ENCODE results near the gene MRRF.
"Not testable (repeated sequence)": the region's sequence is repeated elsewhere in the genome, so short reads cannot be mapped to it uniquely, and the experiment has no call there.

MRRF gene

DNA sequence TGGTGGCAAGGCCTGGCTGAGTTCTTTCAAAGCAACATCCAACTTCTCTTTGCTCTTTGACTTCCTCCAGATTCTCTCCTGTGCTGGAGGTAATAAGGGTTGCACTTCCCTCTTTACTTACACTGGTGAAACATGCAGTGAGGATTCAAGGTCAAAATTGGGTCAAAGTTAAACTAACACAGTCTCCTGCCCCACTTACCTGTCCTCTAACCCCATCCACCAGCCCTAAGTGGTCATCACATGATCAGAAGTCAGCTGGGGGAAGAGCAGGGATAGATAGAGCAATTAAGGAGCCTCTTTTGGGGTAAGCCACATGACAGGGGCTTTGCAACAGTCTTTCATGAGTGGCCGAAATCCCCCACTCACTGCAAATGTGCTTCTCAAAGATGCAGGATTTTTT lies 60.0 kb downstream of the MRRF start:
- H3K4me1 ChIP-seq (ENCODE audit: insufficient read depth, low read length); H3K4me3 ChIP-seq (ENCODE audit: low read length); H3K27ac ChIP-seq (ENCODE audit: low read length); H3K9ac ChIP-seq (ENCODE audit: low read depth, low read length); H3K9me3 ChIP-seq (ENCODE audit: insufficient read depth, low read depth, low read length); H3K27me3 ChIP-seq (ENCODE audit: insufficient read depth, low read length): not testable (repeated sequence)
- H3K36me3 ChIP-seq (ENCODE audit: insufficient read depth, low read depth, low read length): peaks cover 33% of the 10 kb centered on the region

GRCh38 chr9:122325124-122325523 lies 60.4 kb downstream of the MRRF start:
- H3K9me3 ChIP-seq (ENCODE audit: insufficient read depth, low read depth, low read length): no peaks in the 10 kb centered on the region
- H3K27me3 ChIP-seq (ENCODE audit: insufficient read depth, low read length): no peaks in the 10 kb centered on the region
- peaks cover 4% of the 10 kb centered on the region; the same call in 1 of the 2 replicates for H3K4me1 ChIP-seq (ENCODE audit: insufficient read depth, low read length)
- no peak overlapping the region for H3K9ac ChIP-seq (ENCODE audit: low read depth, low read length)
- H3K36me3 ChIP-seq (ENCODE audit: insufficient read depth, low read depth, low read length): peaks cover 33% of the 10 kb centered on the region
- no peak overlapping the region for H3K27ac ChIP-seq (ENCODE audit: low read length)
- no peak overlapping the region for H3K4me3 ChIP-seq (ENCODE audit: low read length)

GRCh38 chr9:122327175-122327574 lies 62.5 kb downstream of the MRRF start:
- H3K9me3 ChIP-seq (ENCODE audit: insufficient read depth, low read depth, low read length): no peaks in the 10 kb centered on the region
- H3K27me3 ChIP-seq (ENCODE audit: insufficient read depth, low read length): no peaks in the 10 kb centered on the region
- no peak overlapping the region for H3K4me3 ChIP-seq (ENCODE audit: low read length)
- H3K36me3 ChIP-seq (ENCODE audit: insufficient read depth, low read depth, low read length): peaks cover 31% of the 10 kb centered on the region
- no peak overlapping the region for H3K9ac ChIP-seq (ENCODE audit: low read depth, low read length)
- H3K4me1 ChIP-seq (ENCODE audit: insufficient read depth, low read length): peaks cover 12% of the 10 kb centered on the region
- no peak overlapping the region for H3K27ac ChIP-seq (ENCODE audit: low read length)

GRCh38 chr9:122329597-122329996 lies 64.9 kb downstream of the MRRF start:
- H3K4me3 ChIP-seq (ENCODE audit: low read length): no peak overlapping the region
- H3K9me3 ChIP-seq (ENCODE audit: insufficient read depth, low read depth, low read length): no peaks in the 10 kb centered on the region
- no peaks in the 10 kb centered on the region for H3K27me3 ChIP-seq (ENCODE audit: insufficient read depth, low read length)
- no peak overlapping the region for H3K27ac ChIP-seq (ENCODE audit: low read length)
- peaks cover 22% of the 10 kb centered on the region for H3K4me1 ChIP-seq (ENCODE audit: insufficient read depth, low read length)
- 0 out of 2 replicates have a peak, but pooled peaks cover 7% of the 10 kb centered on the region for H3K36me3 ChIP-seq (ENCODE audit: insufficient read depth, low read depth, low read length)
- H3K9ac ChIP-seq (ENCODE audit: low read depth, low read length): no peak overlapping the region

GRCh38 chr9:122330466-122330865 lies 65.8 kb downstream of the MRRF start:
- H3K4me3 ChIP-seq (ENCODE audit: low read length); H3K9me3 ChIP-seq (ENCODE audit: insufficient read depth, low read depth, low read length); H3K9ac ChIP-seq (ENCODE audit: low read depth, low read length); H3K27me3 ChIP-seq (ENCODE audit: insufficient read depth, low read length); H3K27ac ChIP-seq (ENCODE audit: low read length); H3K36me3 ChIP-seq (ENCODE audit: insufficient read depth, low read depth, low read length): not testable (repeated sequence)
- H3K4me1 ChIP-seq (ENCODE audit: insufficient read depth, low read length): peaks cover 22% of the 10 kb centered on the region

DNA sequence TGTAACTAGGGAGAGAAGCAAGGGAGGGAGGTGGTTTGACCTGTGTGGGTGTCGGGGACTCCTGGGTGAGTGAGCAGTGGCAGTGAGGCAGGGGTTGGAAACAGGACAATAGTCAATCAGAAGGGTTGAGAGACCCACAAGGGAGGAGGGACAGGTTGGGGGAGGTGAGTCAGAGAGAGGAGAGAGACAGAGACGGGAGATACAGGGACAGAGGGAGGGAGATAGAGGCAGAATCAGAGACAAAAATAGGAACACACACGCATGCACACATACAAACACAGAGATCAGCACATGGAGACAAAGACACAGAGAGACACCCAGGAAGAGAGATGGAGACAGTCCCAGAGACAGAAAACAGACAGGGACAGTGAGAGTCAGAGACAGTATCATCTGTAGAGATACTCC lies 66.8 kb downstream of the MRRF start:
- Histone ChIP-seq H3K27me3 (ENCODE audit: insufficient read depth, low read length) (peaks cover 5% of the 10 kb centered on the region), H3K4me1 (ENCODE audit: insufficient read depth, low read length) (peaks cover 22% of the 10 kb centered on the region), H3K27ac (ENCODE audit: low read length) (no peak overlapping the region), H3K9ac (ENCODE audit: low read depth, low read length) (no peak overlapping the region), H3K36me3 (ENCODE audit: insufficient read depth, low read depth, low read length) (no peaks in the 10 kb centered on the region), H3K4me3 (ENCODE audit: low read length) (no peak overlapping the region), H3K9me3 (ENCODE audit: insufficient read depth, low read depth, low read length) (no peaks in the 10 kb centered on the region)

- Histone ChIP-seq H3K4me1 (ENCODE audit: insufficient read depth, low read length) (peaks cover 24% of the 10 kb centered on the region), H3K4me3 (ENCODE audit: low read length) (no peak overlapping the region), H3K9me3 (ENCODE audit: insufficient read depth, low read depth, low read length) (no peaks in the 10 kb centered on the region), H3K27me3 (ENCODE audit: insufficient read depth, low read length) (peaks cover 9% of the 10 kb centered on the region), H3K27ac (ENCODE audit: low read length) (no peak overlapping the region), H3K9ac (ENCODE audit: low read depth, low read length) (no peak overlapping the region), H3K36me3 (ENCODE audit: insufficient read depth, low read depth, low read length) (no peaks in the 10 kb centered on the region)
Observed at GRCh38 chr9:122332083-122332482, 67.4 kb downstream of the MRRF start.

- H3K27ac ChIP-seq (ENCODE audit: low read length): no peak overlapping the region
- no peaks in the 10 kb centered on the region for H3K36me3 ChIP-seq (ENCODE audit: insufficient read depth, low read depth, low read length)
- no peak overlapping the region for H3K4me3 ChIP-seq (ENCODE audit: low read length)
- peaks cover 29% of the 10 kb centered on the region for H3K4me1 ChIP-seq (ENCODE audit: insufficient read depth, low read length)
- no peaks in the 10 kb centered on the region for H3K9me3 ChIP-seq (ENCODE audit: insufficient read depth, low read depth, low read length)
- H3K9ac ChIP-seq (ENCODE audit: low read depth, low read length): no peak overlapping the region
- peaks cover 9% of the 10 kb centered on the region for H3K27me3 ChIP-seq (ENCODE audit: insufficient read depth, low read length)
Observed at GRCh38 chr9:122332644-122333043, 68.0 kb downstream of the MRRF start.

GRCh38 chr9:122333169-122333808 lies 68.6 kb downstream of the MRRF start:
- peaks cover 35% of the 10 kb centered on the region for H3K4me1 ChIP-seq (ENCODE audit: insufficient read depth, low read length)

DNA sequence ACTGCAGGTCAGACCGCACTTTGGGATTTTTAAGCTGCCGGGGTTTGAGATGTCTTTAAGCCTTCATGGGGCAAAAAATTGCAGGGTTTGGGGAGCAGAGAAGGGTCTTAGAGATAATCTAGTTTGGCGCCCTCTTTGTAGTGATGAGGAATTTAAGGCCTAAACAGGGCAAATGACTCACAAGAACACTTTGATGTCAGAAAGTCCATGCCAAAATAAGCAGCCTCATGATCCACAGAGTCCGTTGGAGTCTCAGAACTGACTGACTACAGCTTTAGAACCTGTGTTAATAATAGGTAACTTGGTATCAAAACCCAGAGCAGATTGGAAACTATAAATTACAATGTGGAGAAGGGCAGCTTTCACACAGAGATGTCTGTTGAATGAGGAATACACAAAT lies 70.2 kb downstream of the MRRF start:
- H3K9me3 ChIP-seq (ENCODE audit: insufficient read depth, low read depth, low read length): no peaks in the 10 kb centered on the region
- H3K27ac ChIP-seq (ENCODE audit: low read length): no peak overlapping the region
- H3K4me3 ChIP-seq (ENCODE audit: low read length): no peak overlapping the region
- H3K9ac ChIP-seq (ENCODE audit: low read depth, low read length): no peak overlapping the region
- H3K36me3 ChIP-seq (ENCODE audit: insufficient read depth, low read depth, low read length): no peaks in the 10 kb centered on the region
- H3K4me1 ChIP-seq (ENCODE audit: insufficient read depth, low read length): peaks cover 31% of the 10 kb centered on the region
- peaks cover 21% of the 10 kb centered on the region for H3K27me3 ChIP-seq (ENCODE audit: insufficient read depth, low read length)

More at GRCh38 chr9:122333169-122333808, 68.6 kb downstream of the MRRF start:
- Histone ChIP-seq H3K27ac (ENCODE audit: low read length) (no peak overlapping the region), H3K27me3 (ENCODE audit: insufficient read depth, low read length) (peaks cover 13% of the 10 kb centered on the region), H3K9me3 (ENCODE audit: insufficient read depth, low read depth, low read length) (no peaks in the 10 kb centered on the region), H3K36me3 (ENCODE audit: insufficient read depth, low read depth, low read length) (no peaks in the 10 kb centered on the region), H3K9ac (ENCODE audit: low read depth, low read length) (no peak overlapping the region), H3K4me3 (ENCODE audit: low read length) (peak overlapping the region; percentile 25; the same call in 1 of the 2 replicates)

- no peak overlapping the region for H3K27ac ChIP-seq (ENCODE audit: low read length)
- no peaks in the 10 kb centered on the region for H3K36me3 ChIP-seq (ENCODE audit: insufficient read depth, low read depth, low read length)
- H3K4me3 ChIP-seq (ENCODE audit: low read length): no peak overlapping the region
- peaks cover 21% of the 10 kb centered on the region for H3K27me3 ChIP-seq (ENCODE audit: insufficient read depth, low read length)
- no peak overlapping the region for H3K9ac ChIP-seq (ENCODE audit: low read depth, low read length)
- H3K9me3 ChIP-seq (ENCODE audit: insufficient read depth, low read depth, low read length): no peaks in the 10 kb centered on the region
- H3K4me1 ChIP-seq (ENCODE audit: insufficient read depth, low read length): peaks cover 31% of the 10 kb centered on the region
Observed at GRCh38 chr9:122336189-122336588, 71.5 kb downstream of the MRRF start.

- H3K9me3 ChIP-seq (ENCODE audit: insufficient read depth, low read depth, low read length): no peaks in the 10 kb centered on the region
- peak overlapping the region; percentile 37; the same call in 1 of the 2 replicates for H3K9ac ChIP-seq (ENCODE audit: low read depth, low read length)
- H3K36me3 ChIP-seq (ENCODE audit: insufficient read depth, low read depth, low read length): no peaks in the 10 kb centered on the region
- H3K4me1 ChIP-seq (ENCODE audit: insufficient read depth, low read length): peaks cover 28% of the 10 kb centered on the region
- no peak overlapping the region for H3K27ac ChIP-seq (ENCODE audit: low read length)
- peak overlapping the region; percentile 62; the same call in 1 of the 2 replicates for H3K4me3 ChIP-seq (ENCODE audit: low read length)
- peaks cover 21% of the 10 kb centered on the region for H3K27me3 ChIP-seq (ENCODE audit: insufficient read depth, low read length)
Observed at GRCh38 chr9:122336866-122337555, 72.3 kb downstream of the MRRF start.

Measured in iPS-20b (cell line).